22Rv1 (cell line): Measurements from ENCODE around the gene CCL17.

ENCODE experiments used
- CTCF ChIP-seq: fragments of 450-650 bp; IDR thresholded peaks from 2 replicates; pipeline ENCODE4 v1.5.1; 2017; ENCODE audit warnings: mild to moderate bottlenecking
- ZFX ChIP-seq: fragments of 450-650 bp; IDR thresholded peaks from 2 replicates; pipeline ENCODE4 v1.6.1; 2017; ENCODE audit warnings: antibody characterized with exemption, borderline replicate concordance

GRCh38 chr16:57413301-57413730 lies 8.7 kb downstream of the CCL17 start:
- no peak for TF ChIP-seq CTCF
- TF ChIP-seq ZFX = no peak
